Stimulated activated CD8-positive, alpha-beta memory T cell treated with anti-CD3 and anti-CD28 coated beads, Interleukin-2, amount 100 ng/mL, for 48 hours (primary cell): ENCODE data around the gene CCDC174.
"Not testable (repeated sequence)": the region's sequence is repeated elsewhere in the genome, so short reads cannot be mapped to it uniquely, and the experiment has no call there.

ENCODE experiments used
- DNase-seq, 2 donors: peaks; one replicate each; pipeline ENCODE4 v3.0.0-alpha.2; 2020; ENCODE audit warnings: low read depth in 2 of 2

Gene CCDC174

DNA sequence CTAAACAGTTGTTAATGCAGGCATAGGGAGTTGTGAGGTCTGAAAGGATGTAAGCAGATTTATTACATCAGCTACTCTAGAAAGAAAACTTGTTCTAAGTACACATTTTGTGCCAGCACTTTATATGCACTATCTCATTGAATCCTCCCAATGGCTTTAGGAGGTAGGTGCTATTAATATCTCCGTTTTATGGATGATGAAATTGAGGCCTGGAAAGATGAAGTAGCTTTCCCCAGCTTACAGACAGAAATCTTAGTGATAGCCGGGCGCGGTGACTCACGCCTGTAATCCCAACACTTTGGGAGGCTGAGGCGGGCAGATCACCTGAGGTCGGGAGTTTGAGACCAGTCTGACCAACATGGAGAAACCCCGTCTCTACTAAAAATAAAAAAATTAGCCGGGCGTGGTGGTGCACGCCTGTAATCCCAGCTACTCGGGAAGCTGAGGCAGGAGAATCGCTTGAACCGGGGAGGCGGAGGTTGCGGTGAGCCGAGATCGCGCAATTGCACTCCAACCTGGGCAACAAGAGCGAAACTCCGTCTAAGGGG lies 872 bp downstream of the CCDC174 start:
- DNase-seq = not testable (repeated sequence)

GRCh38 chr3:14657579-14657978 lies 6.0 kb downstream of the CCDC174 start:
- no peak for DNase-seq

GRCh38 chr3:14658978-14659377 lies 7.4 kb downstream of the CCDC174 start:
- DNase-seq = no peak

DNA sequence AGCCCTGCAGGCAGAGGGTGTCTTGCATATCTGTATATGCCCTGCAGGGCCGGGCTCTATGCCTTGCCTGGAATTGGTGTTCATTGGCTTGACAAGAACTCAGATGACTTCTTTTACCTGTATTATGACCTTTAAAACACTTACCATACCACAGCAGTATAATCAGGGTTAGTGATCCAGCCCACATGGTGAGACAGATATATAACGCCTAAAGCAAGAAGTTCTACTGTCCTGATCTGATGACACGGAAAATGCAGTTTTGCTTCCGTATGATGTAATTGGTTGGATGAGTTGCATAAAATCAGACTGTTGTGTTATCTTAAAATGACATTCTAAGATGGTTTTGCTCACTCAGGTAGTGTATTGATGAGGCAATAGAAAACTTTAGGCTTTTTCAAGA lies 9.4 kb downstream of the CCDC174 start:
- no peak for DNase-seq

DNA sequence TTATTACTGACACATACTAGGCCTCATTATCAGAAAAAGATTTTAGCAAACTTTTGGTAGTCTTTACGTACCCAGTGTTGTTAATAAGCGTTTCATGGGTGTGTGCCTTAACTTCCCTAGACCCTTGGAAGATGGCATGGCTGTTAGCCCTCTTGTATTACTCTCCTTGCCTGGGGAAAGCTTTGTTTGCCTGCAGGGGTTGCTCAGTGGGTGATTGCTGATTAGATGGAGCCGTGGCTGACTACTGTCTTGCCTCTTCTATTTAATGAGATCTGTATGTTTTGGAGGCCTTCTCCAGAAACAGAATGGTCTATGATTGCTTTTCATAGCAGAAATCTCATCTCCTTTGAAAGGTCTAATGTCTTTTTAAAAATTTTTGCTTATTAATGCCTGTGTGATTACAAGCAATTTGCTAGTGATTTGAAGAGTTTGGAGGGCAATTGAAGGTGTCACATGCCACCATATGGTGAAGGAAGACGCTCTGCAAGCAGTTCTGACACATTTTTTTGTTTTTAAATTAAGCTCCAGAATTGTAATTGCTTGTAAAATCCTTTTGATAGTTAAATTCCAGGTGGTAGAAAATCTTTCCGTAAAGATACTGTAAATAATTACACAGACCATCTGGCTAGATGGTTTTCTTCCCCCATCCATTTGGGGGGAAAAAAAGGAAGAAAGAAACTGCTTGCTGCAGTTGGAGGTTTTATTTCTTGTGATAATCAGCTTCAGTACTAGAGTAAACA lies 12.0 kb downstream of the CCDC174 start:
- no peak for DNase-seq

DNA sequence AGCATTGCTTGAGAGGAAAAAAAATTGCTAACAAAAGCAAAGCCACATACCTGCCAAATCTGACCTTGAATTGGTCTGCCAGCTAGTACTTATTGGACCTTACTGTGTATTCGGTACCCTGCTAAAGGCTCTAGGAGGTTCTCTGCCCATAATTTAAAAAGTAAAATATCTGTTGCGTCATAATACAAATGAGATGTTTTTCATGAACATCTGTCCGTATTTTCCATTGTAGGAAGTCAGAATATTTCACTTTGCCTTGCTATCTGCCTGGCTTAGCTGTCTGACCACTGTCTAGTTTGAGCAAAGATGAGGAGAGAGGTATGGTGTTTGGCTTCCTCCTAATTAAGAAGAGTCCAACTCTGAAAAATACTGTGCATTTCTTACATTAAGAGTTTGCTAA lies 12.6 kb downstream of the CCDC174 start:
- DNase-seq = no peak

- no peak for DNase-seq
These were observed 21.0 kb downstream of the CCDC174 start for GRCh38 chr3:14672588-14672987.

- DNase-seq = no peak
These were observed 23.3 kb downstream of the CCDC174 start, which contains the start of gene C3orf20 for GRCh38 chr3:14674841-14675240. Gene C3orf20, plus strand, starts transcription at chr3:14675141. Its CDS starts 7,573 bp downstream, at chr3:14682714.

DNA sequence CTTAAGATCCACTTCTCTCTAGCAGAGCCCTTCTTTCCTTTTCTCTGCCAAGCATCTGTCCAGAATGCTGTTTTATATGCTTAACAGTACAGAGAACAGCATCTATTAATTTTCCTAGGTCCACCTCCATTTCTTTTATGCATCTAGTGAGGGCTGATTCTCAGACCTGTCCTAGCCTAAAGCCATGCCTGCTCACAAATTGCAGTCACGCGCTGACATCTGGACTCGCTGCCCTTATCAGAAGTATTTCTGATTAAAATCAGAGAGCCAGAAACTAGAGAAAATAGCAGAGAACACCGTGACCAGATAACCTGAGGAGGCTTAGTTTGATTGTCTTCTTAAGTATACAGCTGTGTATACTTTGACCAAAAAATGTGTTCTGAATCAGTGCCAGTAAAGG lies 25.3 kb downstream of the CCDC174 start:
- no peak for DNase-seq

DNA sequence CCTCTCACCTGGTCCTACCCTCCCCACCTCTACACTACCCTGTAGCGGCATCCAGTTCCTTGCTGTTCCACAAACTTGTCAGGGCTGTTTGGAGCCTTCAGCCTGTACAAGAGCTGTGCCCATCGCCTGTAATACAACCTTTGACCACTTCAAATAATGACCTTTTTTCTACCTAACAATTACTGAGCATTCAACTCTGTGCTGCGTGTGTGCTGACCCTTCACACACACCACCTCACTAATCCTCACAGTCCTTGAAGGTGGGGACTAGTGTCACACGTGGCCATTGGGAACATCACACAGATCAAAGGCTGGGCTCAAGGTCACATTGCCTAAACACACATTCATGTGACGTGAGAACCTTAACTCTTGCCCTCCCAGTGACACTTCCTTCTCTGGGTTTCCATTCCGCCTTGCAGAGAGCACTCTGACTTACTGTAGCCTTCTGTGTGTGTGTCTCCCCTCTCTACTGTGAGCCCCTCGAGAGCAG lies 26.5 kb downstream of the CCDC174 start:
- no peak for DNase-seq

DNA sequence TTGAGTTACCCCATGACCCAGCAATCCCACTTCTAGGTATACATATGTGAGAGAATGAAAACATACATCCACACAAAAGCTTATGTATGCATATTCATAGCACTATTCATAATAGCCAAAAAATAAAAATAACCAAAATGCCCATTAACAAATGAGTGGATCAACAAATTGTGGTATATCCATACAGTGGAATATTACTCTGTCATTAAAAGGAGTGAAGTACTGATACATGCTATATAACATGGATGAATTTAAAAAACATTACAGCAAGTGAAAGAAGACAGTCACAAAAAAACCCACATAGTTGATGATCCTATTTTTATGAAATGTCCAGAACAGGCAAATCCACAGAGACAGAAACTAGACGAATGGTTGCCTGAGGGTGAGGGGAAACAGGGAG lies 28.6 kb downstream of the CCDC174 start:
- no peak for DNase-seq

GRCh38 chr3:14680716-14681115 lies 29.2 kb downstream of the CCDC174 start:
- no peak for DNase-seq

GRCh38 chr3:14684447-14684846 lies 32.9 kb downstream of the CCDC174 start:
- no peak for DNase-seq

DNA sequence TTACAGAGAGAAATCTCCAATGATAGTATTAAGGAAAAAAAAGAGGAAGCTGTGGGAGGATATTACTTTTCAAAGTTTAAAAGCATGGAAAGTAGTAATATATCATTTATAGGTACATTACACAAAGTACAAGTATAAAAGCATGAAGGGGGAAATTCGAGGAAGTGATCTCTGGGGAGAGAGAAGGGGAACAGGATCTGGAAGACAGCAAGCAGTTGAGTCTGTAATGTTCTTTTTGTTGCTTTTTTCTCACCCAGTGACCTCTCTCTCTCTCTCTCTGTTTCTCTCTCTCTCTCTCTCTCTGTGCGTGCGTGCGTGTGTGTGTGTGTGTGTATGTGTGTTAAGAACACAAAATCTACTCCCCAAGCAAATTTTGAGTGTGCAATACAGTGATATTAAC lies 33.6 kb downstream of the CCDC174 start:
- DNase-seq = no peak

- DNase-seq = no peak
These were observed 35.8 kb downstream of the CCDC174 start for GRCh38 chr3:14687360-14687759.

DNA sequence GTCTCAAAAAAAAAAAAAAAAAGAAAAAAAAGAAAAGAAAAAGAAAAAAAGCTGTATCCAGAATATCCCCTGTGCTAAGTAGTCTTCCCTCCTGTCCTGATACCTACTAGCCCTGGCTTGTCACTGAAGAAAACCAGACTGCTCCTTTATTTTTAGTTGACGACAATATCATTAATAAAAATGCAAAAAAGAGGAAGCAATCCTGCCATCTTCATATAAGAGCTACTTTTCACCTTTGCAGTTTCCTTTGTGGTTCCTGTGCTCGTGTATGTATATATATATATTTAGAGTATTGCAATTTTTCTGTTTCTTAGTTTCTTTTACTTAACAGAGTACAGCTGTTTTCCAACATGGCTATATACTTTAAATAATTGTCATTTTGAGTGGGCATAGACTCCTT lies 37.0 kb downstream of the CCDC174 start:
- DNase-seq = no peak

- DNase-seq = no peak
These were observed 37.9 kb downstream of the CCDC174 start for GRCh38 chr3:14689247-14689980.

DNA sequence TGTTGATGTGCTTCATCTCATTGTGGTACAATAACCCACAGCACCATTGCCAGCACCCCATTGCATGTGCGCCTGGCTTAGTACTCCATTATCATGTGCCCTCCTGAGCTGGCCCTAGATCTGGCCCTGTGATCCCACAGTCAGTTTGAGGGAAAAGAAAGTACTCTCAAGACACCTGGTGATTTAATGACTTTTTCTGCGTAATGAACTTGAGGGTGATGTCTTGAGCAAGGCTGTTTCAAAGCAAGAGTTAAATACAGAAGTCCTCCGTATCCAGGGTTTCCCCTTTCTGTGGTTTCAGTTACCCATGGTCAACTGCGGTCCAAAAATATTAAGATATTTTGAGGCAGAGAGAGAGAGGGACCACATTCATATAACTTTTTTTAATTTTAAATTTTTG lies 39.7 kb downstream of the CCDC174 start:
- DNase-seq = no peak

DNA sequence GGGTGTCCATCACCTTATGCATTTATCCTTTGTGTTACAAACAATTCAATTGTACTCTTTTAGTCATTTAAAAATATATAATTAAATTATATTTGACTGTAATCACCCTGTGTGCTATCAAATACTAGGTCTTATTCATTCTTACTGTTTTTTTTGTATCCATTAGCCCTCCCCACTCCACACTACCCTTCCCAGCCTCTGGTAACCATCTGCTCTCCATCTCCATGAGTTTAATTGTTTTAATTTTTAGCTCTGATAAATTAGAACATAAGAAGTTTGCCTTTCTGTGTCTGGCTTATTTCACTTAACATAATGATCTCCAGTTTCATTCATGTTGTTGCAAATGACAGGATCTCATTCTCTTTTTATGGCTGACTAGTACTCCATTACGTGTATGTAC lies 40.2 kb downstream of the CCDC174 start:
- no peak for DNase-seq

- no peak for DNase-seq
These were observed 47.2 kb downstream of the CCDC174 start for GRCh38 chr3:14698601-14699244.

DNA sequence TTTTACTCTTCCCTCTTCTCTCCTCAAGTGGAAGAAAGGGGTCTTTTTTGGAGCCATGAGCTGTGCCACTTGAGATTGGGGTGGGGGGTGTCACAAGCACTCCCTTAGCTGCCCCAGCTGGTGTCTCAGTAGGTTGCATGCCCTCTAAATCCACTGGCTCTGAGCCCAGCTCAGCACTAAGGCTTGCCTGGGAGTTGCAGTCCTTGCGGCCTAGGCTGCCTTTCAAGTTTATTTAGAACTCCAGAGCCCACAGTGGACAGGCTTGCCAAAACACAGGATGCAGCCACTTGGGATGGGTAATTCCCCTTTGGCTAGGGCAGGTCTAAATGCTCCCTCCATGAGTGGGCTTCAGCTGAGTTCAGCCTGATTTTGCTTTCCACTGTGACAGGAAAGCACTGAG lies 48.1 kb downstream of the CCDC174 start:
- no peak for DNase-seq

DNA sequence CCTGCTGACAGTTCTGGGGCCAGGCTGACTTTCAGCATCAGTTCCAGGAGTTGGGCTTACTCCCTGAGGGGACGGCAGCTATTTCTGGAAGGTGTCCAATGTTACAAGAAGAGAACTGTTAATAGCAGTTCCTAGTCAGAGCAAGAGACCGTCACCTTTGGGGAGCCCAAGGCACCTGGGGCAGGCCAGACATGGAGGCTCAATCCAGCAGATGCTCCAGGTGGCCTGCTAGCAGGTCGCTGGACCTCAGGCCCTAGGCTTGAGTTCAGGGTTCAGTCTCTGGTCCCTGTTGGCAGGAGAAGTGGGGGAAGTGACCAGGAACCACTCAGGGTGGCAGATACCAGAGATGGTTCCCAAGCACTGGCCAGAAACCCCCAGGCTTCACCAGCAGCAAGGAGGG lies 49.3 kb downstream of the CCDC174 start:
- no peak for DNase-seq
